GM19238 (cell line): Measurements from ENCODE around the gene PEF1.

ENCODE experiments used
- DNase-seq: peaks from one replicate; pipeline ENCODE4 v3.0.0; 2011; ENCODE audit warnings: low spot score; ENCODE audit not compliant: insufficient read length

PEF1 gene

DNA sequence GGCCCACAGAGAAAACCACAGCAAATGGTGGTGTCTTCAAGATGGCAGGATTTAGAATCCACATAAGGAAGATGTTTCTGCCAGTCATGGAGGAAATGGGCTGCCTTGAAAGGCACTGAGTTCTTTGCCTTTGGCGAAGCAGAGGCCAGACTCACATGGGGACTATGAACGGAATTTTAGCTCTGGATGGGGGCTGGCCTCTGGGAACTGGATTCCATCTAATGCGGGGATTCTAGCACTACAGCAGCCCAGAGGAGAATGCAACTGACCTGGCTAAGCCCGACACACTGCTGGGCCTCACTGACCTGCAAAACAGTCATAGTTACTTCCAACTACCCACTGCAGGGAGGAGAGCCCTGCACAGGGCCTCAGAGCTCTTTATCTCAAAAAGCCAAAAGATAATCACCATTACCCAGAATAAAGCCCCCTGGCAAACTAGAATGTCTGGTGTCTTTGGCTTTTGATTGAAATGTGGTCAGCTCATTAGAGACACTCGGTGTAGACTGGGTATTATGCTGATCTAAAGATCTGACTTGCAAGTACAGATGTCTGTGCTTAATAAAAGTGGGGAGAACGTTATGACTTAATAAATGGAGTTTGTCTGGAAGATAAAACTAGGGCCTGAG is 15.6 kb downstream of the PEF1 start:
- no peak for DNase-seq

DNA sequence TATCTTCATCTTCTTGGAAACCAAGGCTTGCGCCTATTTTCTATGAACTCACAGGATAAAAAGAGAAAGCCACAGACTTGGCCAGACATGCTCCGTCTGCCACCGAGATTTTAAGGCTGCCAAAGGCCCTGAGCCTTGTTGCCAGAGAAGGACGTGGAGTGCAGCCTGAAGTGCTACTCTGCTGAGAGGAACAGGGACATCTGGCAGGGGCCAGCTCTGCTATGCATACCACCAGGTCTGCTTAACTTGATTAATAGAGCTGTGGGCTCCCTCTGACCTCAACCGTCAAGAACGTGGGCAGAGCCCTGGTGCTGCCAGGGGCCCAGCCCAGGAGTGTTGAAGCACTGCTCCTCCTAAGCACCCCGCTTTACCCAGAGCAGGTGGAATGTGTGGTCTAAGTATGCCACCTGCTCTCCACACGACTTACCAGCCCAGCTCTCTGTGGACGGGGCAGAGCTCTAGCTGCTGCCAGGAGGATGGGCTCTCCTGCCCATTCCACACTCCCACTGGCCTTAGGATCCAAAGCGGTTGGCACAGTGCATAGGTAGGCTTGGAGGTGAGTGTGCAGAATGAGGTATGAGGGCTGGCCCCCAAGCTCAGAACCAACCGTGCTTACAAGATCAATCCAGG is 16.6 kb downstream of the PEF1 start:
- DNase-seq = no peak

DNA sequence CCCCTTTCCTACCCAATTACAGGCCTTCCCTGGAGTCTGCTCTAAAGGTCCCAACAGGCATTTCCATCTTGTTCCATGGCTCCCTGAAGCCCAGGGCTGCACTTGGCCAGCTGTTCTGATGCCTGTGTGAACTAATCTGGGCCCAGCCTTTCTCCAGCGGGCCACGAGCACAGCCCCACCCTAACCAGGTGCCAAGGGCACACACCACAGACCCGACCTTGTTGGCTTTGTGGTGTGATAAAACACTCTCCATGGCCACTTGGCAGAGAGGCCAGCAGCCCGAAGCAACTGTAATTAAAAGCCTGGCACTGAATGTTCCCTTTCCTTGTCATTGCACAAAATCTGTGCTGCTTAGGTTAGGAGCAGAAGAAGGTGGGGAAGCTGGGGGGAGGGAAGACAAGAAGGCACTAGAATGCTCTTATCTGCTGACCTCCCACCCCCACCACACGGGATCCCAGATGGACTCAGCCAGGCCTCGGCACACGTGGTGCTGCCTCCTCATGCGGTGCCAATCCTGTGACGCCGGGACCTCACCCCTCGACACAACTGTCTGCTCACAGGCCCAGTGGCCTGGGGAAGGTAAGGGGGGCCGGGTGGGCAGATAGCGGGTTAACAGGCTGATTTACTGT is 17.3 kb downstream of the PEF1 start:
- DNase-seq = no peak

DNA sequence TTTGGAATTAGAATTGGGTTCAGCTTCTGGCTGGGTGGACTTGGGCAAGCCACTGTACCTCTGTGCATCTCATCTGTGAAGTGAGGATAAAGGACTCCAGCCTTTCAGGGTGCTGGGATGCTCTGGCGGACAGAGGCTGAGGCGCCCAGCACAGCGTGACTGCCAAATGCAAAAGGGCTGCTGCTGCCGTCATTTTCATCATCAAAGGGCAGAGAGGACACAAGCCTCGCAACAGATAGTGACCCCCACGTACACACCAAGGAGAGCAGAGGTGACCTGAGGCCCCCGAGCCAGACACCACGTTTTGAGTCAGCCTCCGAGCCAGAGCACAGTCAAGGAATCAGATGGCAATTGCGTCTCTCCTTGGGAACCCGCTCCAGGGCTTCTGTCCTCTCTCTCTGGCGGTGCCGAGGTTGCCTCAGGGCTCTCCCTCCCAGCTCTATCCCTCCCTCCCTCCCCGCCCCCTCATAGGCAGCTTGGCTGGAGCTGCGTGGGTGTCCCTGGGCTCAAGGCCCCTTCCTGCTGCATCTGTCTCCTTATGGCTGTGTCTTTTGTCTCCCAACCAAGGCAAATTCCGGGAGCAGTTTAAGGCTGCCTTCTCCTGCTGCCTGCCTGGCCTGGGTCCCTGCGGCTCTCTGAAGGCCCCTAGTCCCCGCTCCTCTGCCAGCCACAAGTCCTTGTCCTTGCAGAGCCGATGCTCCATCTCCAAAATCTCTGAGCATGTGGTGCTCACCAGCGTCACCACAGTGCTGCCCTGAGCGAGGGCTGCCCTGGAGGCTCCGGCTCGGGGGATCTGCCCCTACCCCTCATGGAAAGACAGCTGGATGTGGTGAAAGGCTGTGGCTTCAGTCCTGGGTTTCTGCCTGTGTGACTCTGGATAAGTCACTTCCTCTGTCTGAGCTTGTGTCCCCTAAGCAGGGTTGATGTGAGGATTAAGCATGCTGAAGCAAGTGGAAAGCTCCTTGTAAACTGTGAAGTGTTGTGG is 18.2 kb downstream of the PEF1 start:
- no peak for DNase-seq

DNA sequence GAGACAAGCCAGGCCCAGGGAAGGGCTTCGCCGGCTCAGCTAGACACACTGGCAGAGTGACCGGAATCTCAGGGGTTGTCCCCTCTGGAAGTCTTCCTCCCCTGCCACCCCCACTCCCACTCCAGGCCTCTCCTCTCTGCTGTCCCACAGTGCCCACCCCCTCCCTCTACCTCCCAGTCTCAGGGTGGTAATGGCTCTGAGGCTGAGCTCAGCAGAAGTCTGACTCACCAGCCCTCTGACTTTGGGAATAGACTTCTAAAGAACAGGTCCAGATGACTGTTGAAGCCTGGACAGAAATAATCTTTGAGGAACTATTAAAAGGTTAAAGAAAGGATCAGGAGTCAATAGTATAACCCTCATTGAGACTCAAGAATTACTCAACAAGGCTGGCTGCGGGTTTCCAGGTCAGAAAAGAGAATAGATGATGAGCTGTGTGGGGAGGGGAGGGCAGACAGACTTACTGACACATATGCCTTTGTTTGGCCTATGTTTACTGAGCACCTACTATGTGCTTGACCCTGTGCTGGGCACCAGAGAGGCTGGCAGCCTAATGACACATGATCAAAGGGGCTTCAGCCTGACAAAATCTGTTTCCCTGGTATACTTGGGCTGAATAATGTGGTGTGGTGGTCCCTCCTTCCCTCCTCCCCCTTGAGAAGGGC is 19.0 kb downstream of the PEF1 start:
- DNase-seq = no peak

DNA sequence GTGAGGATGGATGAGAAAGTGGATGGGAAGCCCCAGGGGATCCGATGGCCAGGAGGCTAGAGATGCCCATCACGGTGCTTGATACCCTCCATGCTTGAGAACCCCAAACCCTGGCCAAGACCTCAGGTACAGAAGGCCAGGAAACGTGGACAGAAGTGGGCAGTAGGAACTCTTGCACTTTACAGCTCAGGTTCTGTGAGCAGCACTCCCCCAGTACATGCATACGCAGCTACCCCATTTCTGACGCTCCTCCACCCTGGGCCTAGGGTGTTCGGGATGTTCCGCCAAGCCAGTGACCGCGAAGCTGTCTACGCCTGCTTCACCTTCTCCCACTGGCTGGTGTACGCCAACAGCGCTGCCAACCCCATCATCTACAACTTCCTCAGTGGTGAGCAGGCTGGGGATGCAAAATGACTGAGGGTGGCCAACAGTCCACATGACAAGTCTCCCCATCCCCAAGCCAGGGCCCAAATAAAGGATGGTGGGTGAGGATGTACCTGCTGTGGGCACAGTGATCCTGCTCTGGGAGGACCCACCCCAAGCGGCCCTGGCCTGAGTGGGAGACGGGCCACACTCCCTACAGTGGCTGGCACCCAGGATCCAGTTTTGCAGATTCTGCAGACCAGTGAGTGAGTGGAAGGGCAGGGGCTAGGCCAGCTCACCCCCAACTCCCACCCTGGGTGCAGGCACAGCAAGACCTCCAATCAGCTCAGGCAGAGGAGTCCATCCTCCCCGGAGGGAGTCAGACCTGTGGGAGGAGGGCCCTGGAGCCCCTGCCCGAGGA is 19.8 kb downstream of the PEF1 start:
- no peak for DNase-seq

DNA sequence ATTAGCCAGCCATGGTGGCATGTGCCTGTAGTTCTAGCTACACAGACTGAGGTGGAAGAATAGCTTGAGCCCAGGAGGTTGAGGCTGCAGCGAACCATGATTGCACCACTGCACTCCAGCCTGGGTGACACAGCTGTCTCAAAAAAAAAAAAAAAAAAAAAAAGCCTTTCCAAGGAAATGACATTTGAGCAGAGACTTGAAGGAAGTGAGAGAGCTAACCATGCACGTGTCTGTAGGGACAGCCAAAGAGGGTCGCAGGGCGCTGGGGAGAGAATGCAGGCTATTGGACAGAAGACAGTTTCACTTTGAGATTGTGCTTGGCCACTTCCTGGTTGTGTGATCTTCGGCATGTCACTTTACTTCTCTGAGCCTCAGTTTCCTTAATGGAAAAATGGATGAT is 20.4 kb downstream of the PEF1 start:
- DNase-seq = no peak

DNA sequence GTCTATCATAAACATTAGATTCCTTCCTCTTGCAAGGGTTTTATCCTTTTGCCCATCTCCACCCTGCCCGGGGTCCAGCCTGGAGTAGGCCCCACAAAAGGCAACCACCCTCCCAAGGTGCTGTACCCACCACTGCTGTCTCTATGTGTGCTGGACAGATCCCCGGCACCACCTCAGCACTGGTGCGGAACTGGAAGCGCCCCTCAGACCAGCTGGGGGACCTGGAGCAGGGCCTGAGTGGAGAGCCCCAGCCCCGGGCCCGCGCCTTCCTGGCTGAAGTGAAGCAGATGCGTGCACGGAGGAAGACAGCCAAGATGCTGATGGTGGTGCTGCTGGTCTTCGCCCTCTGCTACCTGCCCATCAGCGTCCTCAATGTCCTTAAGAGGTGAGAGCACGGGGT is 21.3 kb downstream of the PEF1 start:
- no peak for DNase-seq

DNA sequence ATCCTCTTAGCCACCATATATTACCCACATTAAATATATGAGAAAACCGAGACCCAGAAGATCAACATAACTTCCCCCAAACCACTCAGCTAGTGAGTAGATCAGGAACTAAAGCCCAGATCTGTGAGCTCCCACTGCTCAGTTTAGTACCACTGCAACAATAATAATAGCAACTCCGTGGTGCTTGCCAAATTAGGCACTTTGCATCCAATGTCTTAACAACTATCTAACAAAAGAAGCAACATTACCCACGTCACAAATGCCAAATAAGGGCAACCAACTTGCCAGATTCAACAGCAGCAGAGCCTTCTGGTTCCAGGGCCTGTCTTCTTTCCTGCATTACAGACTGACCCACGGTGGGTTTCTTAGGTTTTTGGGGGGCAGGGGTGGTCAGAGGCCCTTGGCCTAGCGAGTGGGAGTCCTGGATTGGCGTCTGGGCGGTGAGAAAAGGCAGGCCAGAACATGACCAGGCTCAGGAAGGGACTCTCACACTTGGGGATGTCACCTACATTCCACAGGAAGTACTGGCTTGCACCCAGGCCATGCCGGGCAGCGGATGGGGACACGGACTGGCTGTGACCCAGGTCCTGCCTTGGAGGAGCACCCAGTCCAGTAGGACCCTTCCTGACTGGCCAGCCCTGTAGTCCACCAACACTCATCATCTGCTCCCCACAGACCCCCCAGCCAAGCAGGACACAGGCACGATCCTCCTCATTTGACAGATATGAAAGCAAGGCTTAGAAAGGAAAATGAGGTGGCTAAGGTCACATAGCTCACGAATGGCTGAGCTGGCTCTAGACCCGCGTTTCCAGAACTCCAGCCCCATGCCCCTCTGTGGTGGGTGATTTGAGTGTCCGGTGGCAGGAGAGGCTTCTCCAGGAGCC is 22.6 kb downstream of the PEF1 start:
- no peak for DNase-seq

DNA sequence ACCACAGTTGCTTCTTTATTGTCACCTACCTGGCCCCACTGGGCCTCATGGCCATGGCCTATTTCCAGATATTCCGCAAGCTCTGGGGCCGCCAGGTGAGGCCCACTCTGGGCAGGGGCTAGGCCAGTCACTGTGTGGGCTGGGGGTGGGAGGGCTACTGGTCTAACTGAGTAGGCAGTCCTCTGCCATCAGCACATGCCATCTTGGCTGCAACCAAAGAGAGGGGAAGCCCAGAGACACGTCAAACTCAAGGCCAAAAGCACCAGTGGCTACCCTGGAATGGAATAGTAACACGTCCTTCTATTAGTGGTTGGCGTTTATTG is 23.2 kb downstream of the PEF1 start:
- no peak for DNase-seq

DNA sequence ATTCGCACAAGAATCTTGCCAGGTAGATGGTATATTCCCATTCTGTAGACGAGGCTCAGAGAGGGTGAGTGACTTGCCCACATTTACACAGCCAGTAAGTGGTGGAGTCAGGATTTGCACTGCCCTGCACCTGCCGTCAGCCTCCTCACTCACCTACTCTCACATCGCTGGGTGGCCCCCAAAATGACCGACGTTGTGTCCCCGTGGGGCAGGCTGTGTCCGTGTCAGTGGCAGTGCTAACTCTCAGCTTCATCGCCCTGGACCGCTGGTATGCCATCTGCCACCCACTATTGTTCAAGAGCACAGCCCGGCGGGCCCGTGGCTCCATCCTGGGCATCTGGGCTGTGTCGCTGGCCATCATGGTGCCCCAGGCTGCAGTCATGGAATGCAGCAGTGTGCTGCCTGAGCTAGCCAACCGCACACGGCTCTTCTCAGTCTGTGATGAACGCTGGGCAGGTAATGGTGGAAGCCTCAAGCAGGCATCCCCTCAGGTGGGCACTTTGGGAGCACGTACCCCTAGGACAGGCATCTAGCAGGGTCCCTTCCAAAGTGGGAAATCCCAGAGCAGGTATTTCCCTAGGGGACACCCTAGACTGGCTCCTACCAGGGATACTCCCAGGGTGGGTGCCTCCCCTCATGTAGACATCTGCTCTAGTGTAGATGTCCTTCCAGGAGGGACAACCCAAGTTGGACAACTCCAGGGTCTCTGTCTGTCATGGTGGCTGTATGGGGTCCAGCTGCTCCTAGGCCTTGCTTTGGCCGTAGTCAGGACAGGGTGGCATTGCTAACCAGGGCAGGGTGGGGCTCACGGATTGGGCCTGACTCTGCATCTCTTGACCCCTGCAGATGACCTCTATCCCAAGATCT is 23.8 kb downstream of the PEF1 start:
- no peak for DNase-seq

DNA sequence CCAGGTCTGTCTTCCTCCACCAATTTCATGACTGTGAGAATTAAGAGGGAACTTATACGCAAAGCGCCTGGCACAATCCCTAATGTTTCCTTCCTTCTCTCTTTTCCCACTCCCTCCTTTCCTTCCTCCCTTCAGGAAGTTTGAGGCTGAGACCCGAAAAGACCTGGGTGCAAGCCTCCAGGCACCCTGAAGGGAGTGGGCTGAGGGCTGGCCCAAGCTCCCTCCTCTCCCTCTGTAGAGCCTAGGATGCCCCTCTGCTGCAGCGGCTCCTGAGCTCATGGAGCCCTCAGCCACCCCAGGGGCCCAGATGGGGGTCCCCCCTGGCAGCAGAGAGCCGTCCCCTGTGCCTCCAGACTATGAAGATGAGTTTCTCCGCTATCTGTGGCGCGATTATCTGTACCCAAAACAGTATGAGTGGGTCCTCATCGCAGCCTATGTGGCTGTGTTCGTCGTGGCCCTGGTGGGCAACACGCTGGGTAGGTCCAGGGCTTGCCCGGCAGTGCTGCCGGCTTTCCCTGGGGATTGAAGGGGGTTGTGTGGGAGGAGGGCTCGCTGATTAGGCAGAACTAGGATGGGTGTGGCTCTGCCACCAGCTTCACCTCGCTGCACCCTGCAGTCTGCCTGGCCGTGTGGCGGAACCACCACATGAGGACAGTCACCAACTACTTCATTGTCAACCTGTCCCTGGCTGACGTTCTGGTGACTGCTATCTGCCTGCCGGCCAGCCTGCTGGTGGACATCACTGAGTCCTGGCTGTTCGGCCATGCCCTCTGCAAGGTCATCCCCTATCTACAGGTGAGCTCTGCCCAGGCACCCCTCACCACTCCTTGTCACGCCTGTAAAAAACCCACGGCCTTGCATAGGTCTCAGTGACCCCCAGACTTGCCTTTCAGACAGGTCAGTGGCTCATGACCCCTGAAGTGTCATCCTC is 25.5 kb downstream of the PEF1 start:
- DNase-seq = no peak

DNA sequence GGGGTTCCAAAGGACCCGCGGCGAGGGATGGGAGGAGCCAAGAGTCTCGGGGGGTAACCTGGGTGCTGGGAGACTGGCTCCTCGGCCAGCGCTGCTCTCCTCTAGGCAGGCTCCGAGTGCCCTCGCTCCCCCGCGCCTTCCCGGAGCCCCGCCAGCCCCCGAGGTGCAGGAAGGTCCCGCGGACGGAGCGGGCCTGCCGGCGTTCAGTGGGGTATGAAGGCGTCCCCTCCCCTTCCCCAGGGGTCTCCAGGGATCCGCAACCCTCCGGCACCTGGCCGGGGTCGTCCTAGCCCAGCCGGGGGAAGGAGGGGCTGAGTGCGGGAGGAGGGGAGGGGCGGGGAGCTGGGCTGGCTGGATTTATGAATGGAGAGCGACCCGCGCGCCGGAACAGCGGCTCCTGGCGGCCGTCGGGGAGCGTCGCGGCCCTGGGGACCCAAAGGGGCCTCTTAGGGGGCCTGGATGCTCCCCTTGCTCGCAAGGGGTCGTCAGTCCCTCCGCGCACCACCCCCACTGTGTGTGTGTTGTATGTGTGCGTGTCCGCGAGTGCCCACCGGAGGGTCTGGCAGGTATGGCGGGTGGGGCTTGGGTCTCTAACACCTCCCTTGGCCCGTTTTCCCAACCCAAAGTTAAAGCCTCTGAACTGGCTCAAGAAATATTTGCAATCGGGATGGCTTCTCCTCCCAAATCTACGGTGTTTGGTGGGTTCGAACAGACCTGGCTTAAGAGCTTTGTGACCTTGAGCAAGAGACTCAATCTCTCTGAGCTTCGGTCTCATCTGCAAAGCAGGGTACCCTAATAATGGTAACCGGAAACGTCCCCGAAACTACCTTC is 26.5 kb downstream of the PEF1 start:
- peak; percentile 70 for DNase-seq

DNA sequence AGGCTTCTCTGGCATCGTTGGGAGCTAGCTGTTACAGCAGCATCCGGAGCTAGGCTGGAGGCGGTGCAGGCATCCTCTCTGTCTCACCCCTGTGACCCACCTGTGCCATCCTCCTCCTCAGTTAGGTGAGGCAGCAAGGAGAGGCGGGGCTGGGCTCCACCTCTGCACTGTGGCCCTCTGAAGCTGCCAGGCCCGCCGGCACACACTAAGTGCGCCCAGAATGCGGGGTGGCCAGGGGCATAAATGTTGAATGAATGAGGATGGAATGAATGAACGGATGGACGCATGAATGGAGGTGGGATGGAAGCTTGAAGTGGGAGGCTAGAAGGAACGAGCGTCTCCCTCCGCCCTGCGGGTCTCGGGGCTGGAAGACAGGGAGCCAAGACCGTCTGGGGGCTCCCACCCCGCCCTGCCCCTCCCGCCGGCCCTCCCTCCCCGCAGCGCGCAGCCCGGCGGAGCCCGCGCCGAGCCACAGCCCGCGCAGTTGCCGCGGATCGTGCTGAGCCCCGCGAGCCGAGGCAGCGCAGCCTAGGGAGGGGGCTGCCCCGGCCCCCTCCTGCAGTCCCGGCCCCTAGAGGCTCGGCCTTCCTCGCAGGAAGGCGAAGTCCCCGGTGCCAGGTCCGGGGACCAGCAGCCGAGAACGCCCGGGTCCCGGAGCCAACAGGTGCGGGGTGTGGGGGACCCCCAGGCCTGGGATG is 27.3 kb downstream of the PEF1 start, which contains the start of gene HCRTR1:
TSS of gene HCRTR1 (plus strand) at position 472 of the 698 bp plus-strand sequence. CDS start 1,504 bp downstream, outside the sequence.
- no peak for DNase-seq

DNA sequence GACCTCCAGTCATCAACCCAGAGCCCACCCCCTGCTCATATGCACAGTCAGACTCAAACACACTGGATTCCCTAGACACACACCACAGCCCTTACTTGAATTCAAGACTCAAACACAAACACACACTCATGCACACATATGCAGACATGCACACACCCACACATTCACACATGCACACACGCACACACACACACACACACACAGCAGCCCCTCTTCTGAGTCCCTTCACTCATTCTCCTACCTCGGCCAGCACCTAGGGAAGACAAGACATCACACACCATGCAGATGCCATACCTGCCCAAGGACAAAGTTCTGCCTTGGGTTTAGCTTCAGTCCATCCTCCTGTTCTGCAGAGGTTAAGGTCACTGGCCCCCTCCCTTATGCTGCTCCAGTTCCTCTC is 28.7 kb downstream of the PEF1 start:
- no peak for DNase-seq

DNA sequence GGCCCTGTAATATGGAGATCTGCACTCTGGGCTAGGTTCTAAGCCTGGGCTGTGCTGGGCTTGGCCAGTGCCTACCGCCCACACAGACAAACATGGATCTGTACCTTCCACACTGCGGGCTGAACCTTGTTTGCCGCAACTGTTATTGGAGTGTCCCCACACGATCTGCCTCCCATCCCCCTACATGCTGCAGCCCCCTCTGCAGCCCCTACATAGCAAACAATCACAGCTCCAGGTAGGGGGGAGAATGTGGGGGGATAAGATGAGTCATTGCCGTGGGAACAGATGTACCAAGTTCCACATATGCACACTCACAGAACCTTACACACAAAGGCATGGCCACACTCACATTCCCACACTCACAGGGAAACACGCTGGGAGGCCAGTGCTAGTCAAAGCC is 29.3 kb downstream of the PEF1 start:
- DNase-seq = no peak
